Neural cell (in vitro differentiated cells): ENCODE data around the gene GGT6. TPM values are rescaled to one million over a fixed set of nuclear protein-coding genes. Genes with fewer than 3 reads are reported as not detected.

Source experiments
- H2AFZ ChIP-seq: fragments of 200-600, 300-800 bp; sonication (generic), shearing (Covaris generic); 2 replicates; pipeline ENCODE4 v1.6.0; 2014; ENCODE audit warnings: low read depth, mild to moderate bottlenecking, antibody characterized with exemption, low read length, moderate library complexity
- H3F3A ChIP-seq: fragments of 200-600 bp; shearing (Covaris generic); 2 replicates; pipeline ENCODE4 v1.6.1; 2016; ENCODE audit warnings: mild to moderate bottlenecking, moderate library complexity, mixed read lengths, antibody characterized with exemption, low read length; ENCODE audit not compliant: insufficient read depth, poor library complexity, severe bottlenecking
- H3K27ac ChIP-seq: fragments of 200-600, 300-800 bp; sonication (generic), shearing (Covaris generic); 2 replicates; pipeline ENCODE4 v1.5.1; 2014; ENCODE audit warnings: mild to moderate bottlenecking, low read length, moderate library complexity
- H3K27me3 ChIP-seq: fragments of 300-800, 200-600 bp; sonication (generic), shearing (Covaris generic); 2 replicates; pipeline ENCODE4 v1.6.0; 2014; ENCODE audit warnings: mild to moderate bottlenecking, low read depth, low read length, moderate library complexity; ENCODE audit not compliant: insufficient read depth
- H3K36me3 ChIP-seq: fragments of 300-800, 200-600 bp; sonication (generic), shearing (Covaris generic); 2 replicates; pipeline ENCODE4 v1.5.1; 2014; ENCODE audit warnings: mild to moderate bottlenecking, antibody characterized with exemption, low read length, moderate library complexity; ENCODE audit not compliant: insufficient read depth
- H3K4me2 ChIP-seq: fragments of 300-800, 200-600 bp; sonication (generic), shearing (Covaris generic); 2 replicates; pipeline ENCODE4 v1.6.0; 2014; ENCODE audit warnings: mild to moderate bottlenecking, low read length
- H3K4me3 ChIP-seq: fragments of 300-800, 200-600 bp; sonication (generic), shearing (Covaris generic); 2 replicates; pipeline ENCODE4 v1.5.1; 2014; ENCODE audit warnings: mild to moderate bottlenecking, low read length, moderate library complexity
- H3K79me2 ChIP-seq: fragments of 200-600 bp; shearing (Covaris generic); replicated peaks from 2 replicates; pipeline ENCODE4 v1.6.0; 2014; ENCODE audit warnings: mild to moderate bottlenecking, low read length, moderate library complexity; ENCODE audit not compliant: insufficient read depth
- H3K9ac ChIP-seq: fragments of 300-800, 200-600 bp; sonication (generic), shearing (Covaris generic); 2 replicates; pipeline ENCODE4 v1.6.1; 2016; ENCODE audit warnings: mild to moderate bottlenecking, low read length, mixed read lengths
- H3K9me2 ChIP-seq: fragments of 200-600 bp; shearing (Covaris generic); 2 replicates; pipeline ENCODE4 v1.6.1; 2016; ENCODE audit warnings: mild to moderate bottlenecking, low read length, mixed read lengths; ENCODE audit not compliant: insufficient read depth
- H3K9me3 ChIP-seq: fragments of 200-600, 300-800 bp; sonication (generic), shearing (Covaris generic); 2 replicates; pipeline ENCODE4 v1.6.1; 2016; ENCODE audit warnings: mild to moderate bottlenecking, mixed run types, low read length, moderate library complexity, mixed read lengths
- H4K20me1 ChIP-seq: fragments of 200-600 bp; shearing (Covaris generic); 2 replicates; pipeline ENCODE4 v1.6.1; 2016; ENCODE audit warnings: mild to moderate bottlenecking, mixed run types; ENCODE audit not compliant: insufficient read depth
- CTCF ChIP-seq: fragments of 450-650 bp; IDR thresholded peaks from 2 replicates; pipeline ENCODE4 v1.5.1; 2014; ENCODE audit warnings: antibody characterized with exemption, mild to moderate bottlenecking, moderate library complexity; ENCODE audit not compliant: poor library complexity, severe bottlenecking
- EP300 ChIP-seq: fragments of 450-650 bp; conservative IDR thresholded peaks from 2 replicates; pipeline ENCODE4 v1.6.1; 2014; ENCODE audit warnings: antibody characterized with exemption, mild to moderate bottlenecking, moderate library complexity; ENCODE audit not compliant: poor library complexity, severe bottlenecking
- EZH2 ChIP-seq: fragments of 200-600, 300-800 bp; shearing (Covaris generic), sonication (generic); IDR thresholded peaks from 2 replicates; pipeline ENCODE4 v1.6.1; 2014; ENCODE audit warnings: antibody characterized with exemption, low read length, borderline replicate concordance, mild to moderate bottlenecking; ENCODE audit not compliant: insufficient read depth, poor library complexity, severe bottlenecking
- MXI1 ChIP-seq: fragments of 450-650 bp; conservative IDR thresholded peaks from 2 replicates; pipeline ENCODE4 v1.6.1; 2014; ENCODE audit warnings: antibody characterized with exemption, mild to moderate bottlenecking; ENCODE audit not compliant: poor library complexity, severe bottlenecking
- POLR2AphosphoS5 ChIP-seq: IDR thresholded peaks from 2 replicates; pipeline ENCODE4 v1.6.1; 2012
- RAD21 ChIP-seq: fragments of 450-650 bp; conservative IDR thresholded peaks from 2 replicates; pipeline ENCODE4 v1.6.1; 2014; ENCODE audit warnings: antibody characterized with exemption, mild to moderate bottlenecking, moderate library complexity
- REST ChIP-seq: IDR thresholded peaks from 2 replicates; pipeline ENCODE4 v1.6.1; 2012; ENCODE audit warnings: borderline replicate concordance
- SMC3 ChIP-seq: fragments of 450-650 bp; conservative IDR thresholded peaks from 2 replicates; pipeline ENCODE4 v1.6.1; 2014; ENCODE audit warnings: antibody characterized with exemption, mild to moderate bottlenecking, moderate library complexity; ENCODE audit not compliant: poor library complexity
- TAF1 ChIP-seq: IDR thresholded peaks from 2 replicates; pipeline ENCODE4 v1.6.1; 2012; ENCODE audit warnings: low read depth
- polyA plus RNA-seq: library from polyadenylated mRNA; depleted of rRNA; stranded (reverse); fragments of >200 nt; gene quantifications from 2 replicates; pipeline ENCODE4 v1.2.3, GENCODE V29; 2014

GGT6 gene
- polyA plus RNA-seq, 1 donor from 2014 or later: not detected

GRCh38 chr17:4548061-4548461 is 12.3 kb downstream of the GGT6 start:
- Histone ChIP-seq H3K9ac (no peak overlapping the region), H4K20me1 (no peaks in the 10 kb centered on the region), H3K27me3 (no peaks in the 10 kb centered on the region), H3K36me3 (no peaks in the 10 kb centered on the region), H2AFZ (no peak overlapping the region), H3K4me2 (no peak overlapping the region), H3K79me2 (no peaks in the 10 kb centered on the region), H3K9me3 (no peaks in the 10 kb centered on the region), H3K4me3 (no peak overlapping the region), H3K27ac (no peak overlapping the region), H3K9me2 (no peaks in the 10 kb centered on the region), H3F3A (no peaks in the 10 kb centered on the region)
- TF ChIP-seq CTCF (no peak), EP300 (no peak), SMC3 (no peak), MXI1 (no peak), RAD21 (no peak), TAF1 (no peak), EZH2 (no peak), REST (no peak), POLR2AphosphoS5 (no peak)

GRCh38 chr17:4547118-4547906 is 13.1 kb downstream of the GGT6 start:
- Histone ChIP-seq H3K27ac (no peak overlapping the region), H3K9me2 (no peaks in the 10 kb centered on the region), H3K9ac (no peak overlapping the region), H3K4me3 (no peak overlapping the region), H3K9me3 (no peaks in the 10 kb centered on the region), H3K4me2 (no peak overlapping the region), H3F3A (no peaks in the 10 kb centered on the region), H3K79me2 (no peaks in the 10 kb centered on the region), H3K36me3 (no peaks in the 10 kb centered on the region), H4K20me1 (no peaks in the 10 kb centered on the region), H2AFZ (no peak overlapping the region), H3K27me3 (no peaks in the 10 kb centered on the region)
- TF ChIP-seq REST (no peak), CTCF (no peak), TAF1 (no peak), EP300 (no peak), EZH2 (no peak), MXI1 (no peak), POLR2AphosphoS5 (no peak), SMC3 (no peak), RAD21 (no peak)
